Endodermal cell (in vitro differentiated cells): ENCODE measurements around the gene MRS2. TPM values are rescaled to one million over a fixed set of nuclear protein-coding genes. Genes with fewer than 3 reads are reported as not detected.

Source experiments
- DNase-seq: peaks from one replicate; pipeline ENCODE4 v3.0.0-alpha.2; 2017
- H3K27ac ChIP-seq: 2 replicates; pipeline ENCODE4 v1.5.1; 2013; ENCODE audit warnings: mild to moderate bottlenecking, low read depth, low read length, moderate library complexity
- H3K27me3 ChIP-seq: 2 replicates; pipeline ENCODE4 v1.6.1; 2013; ENCODE audit warnings: mild to moderate bottlenecking, low read length, moderate library complexity; ENCODE audit not compliant: insufficient read depth, control insufficient read depth, poor library complexity, severe bottlenecking
- H3K36me3 ChIP-seq: 2 replicates; pipeline ENCODE4 v1.7.0; 2013; ENCODE audit warnings: mild to moderate bottlenecking, low read length, moderate library complexity; ENCODE audit not compliant: control insufficient read depth, insufficient read depth
- H3K4me1 ChIP-seq: one replicate; pipeline ENCODE4 v1.7.0; 2013; ENCODE audit warnings: low read length; ENCODE audit not compliant: control insufficient read depth, insufficient read depth
- H3K4me3 ChIP-seq: 2 replicates; pipeline ENCODE4 v1.5.1; 2013; ENCODE audit warnings: mild to moderate bottlenecking, low read length, moderate library complexity
- H3K9ac ChIP-seq: 2 replicates; pipeline ENCODE4 v1.6.1; 2013; ENCODE audit warnings: mild to moderate bottlenecking, low read length, moderate library complexity; ENCODE audit not compliant: poor library complexity, severe bottlenecking; ENCODE audit errors: extremely low read depth
- H3K9me3 ChIP-seq: 2 replicates; pipeline ENCODE4 v1.6.1; 2013; ENCODE audit warnings: mild to moderate bottlenecking, low read length, moderate library complexity; ENCODE audit not compliant: control insufficient read depth
- H3K27ac Mint-ChIP-seq: 2 replicates; pipeline ENCODE4 v1.8.0; 2020; ENCODE audit warnings: mixed read lengths
- H3K27me3 Mint-ChIP-seq: 2 replicates; pipeline ENCODE4 v1.8.0; 2021; ENCODE audit warnings: mild to moderate bottlenecking, mixed read lengths; ENCODE audit not compliant: insufficient read depth
- H3K36me3 Mint-ChIP-seq: 2 replicates; pipeline ENCODE4 v1.8.0; 2020; ENCODE audit warnings: low read depth, mixed read lengths
- H3K4me1 Mint-ChIP-seq: 2 replicates; pipeline ENCODE4 v1.8.0; 2020; ENCODE audit warnings: mixed read lengths
- H3K4me3 Mint-ChIP-seq: 2 replicates; pipeline ENCODE4 v1.8.0; 2020; ENCODE audit warnings: mild to moderate bottlenecking, moderate library complexity, mixed read lengths
- H3K9me3 Mint-ChIP-seq: 2 replicates; pipeline ENCODE4 v1.8.0; 2020; ENCODE audit warnings: mild to moderate bottlenecking, mixed read lengths
- WGBS, 2 experiments: methylation state at CpG; one replicate each; pipeline versions ENCODE4 v1.1.5 to v1.1.7; 2013; ENCODE audit warnings: missing lambda C conversion rate in 2 of 2, mixed read lengths in 1 of 2; ENCODE audit not compliant: insufficient coverage in 1 of 2, insufficient read length in 1 of 2; 5-methylcytosine and 5-hydroxymethylcytosine counted together
- total RNA-seq, 2 donors: library from RNA; stranded (reverse); fragmentation: NEBNext Ultra II Directional in 1 of 2; extraction: Animal tissue kit (Norgen Biotek cat#: 25700) in 1 of 2; gene quantifications; 2 replicates in 1 of 2; 3 replicates in 1 of 2; pipeline ENCODE4 v1.2.1, GENCODE V29; 2021
- TF ChIP-seq, protein P1 (sequence below): fragments of 200-600 bp; sonication (generic); conservative IDR thresholded peaks from 2 replicates; pipeline ENCODE4 v1.5.0; 2021; ENCODE audit warnings: antibody characterized with exemption, mild to moderate bottlenecking

Gene MRS2
- total RNA-seq, 2 donors from 2014 or later = 45.4 to 51.8 TPM

- no peak overlapping the region for H3K27ac Mint-ChIP-seq
Measured at GRCh38 chr6:24355393-24355792, 47.3 kb upstream of the MRS2 start.

DNA sequence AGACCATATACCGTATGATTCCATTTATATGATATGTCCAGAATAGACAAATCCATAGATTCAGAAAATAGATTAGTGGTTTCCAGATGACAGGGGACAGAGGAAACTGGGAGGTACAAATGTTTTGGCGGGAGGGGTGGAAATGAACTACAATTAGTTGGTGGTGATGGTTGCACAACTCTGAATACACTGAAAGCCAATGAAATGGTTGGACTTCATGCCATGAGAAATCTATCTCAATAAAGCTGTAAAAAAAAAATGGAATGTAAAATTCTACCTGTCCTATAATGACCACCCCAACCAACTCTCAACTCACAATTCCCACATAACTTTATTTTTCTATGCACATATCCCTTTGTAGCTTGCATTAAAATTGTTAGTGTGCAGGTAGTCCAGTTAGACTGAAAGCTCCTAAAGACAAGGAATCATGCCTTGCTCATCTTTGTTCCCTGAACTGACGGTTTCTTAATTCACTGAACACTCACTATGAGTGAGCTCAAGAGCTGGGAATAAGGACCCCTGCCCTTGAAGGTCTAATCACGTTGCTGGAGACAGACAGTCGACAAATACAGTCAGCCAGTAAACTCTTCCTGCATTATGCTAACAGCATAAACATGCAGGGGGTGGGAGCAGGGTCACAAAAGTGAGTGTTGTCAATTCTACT is 46.3 kb upstream of the MRS2 start:
- WGBS, 2 experiments = 72 to 73% methylated on average over 4 of the region's 5 CpGs
- H3K27ac ChIP-seq = no peak overlapping the region
- peaks cover 1% of the 10 kb centered on the region for H3K4me1 Mint-ChIP-seq
- no peak overlapping the region for H3K4me3 ChIP-seq
- peaks cover 40% of the 10 kb centered on the region for H3K27me3 Mint-ChIP-seq
- peaks cover 38% of the 10 kb centered on the region for H3K27me3 ChIP-seq
- no peaks in the 10 kb centered on the region for H3K36me3 ChIP-seq
- TF ChIP-seq, protein P1, sequence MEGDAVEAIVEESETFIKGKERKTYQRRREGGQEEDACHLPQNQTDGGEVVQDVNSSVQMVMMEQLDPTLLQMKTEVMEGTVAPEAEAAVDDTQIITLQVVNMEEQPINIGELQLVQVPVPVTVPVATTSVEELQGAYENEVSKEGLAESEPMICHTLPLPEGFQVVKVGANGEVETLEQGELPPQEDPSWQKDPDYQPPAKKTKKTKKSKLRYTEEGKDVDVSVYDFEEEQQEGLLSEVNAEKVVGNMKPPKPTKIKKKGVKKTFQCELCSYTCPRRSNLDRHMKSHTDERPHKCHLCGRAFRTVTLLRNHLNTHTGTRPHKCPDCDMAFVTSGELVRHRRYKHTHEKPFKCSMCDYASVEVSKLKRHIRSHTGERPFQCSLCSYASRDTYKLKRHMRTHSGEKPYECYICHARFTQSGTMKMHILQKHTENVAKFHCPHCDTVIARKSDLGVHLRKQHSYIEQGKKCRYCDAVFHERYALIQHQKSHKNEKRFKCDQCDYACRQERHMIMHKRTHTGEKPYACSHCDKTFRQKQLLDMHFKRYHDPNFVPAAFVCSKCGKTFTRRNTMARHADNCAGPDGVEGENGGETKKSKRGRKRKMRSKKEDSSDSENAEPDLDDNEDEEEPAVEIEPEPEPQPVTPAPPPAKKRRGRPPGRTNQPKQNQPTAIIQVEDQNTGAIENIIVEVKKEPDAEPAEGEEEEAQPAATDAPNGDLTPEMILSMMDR = no peak
- H3K9me3 Mint-ChIP-seq = no peaks in the 10 kb centered on the region
- H3K9me3 ChIP-seq = no peaks in the 10 kb centered on the region
- no peak for DNase-seq
- H3K9ac ChIP-seq = no peak overlapping the region
- H3K4me3 Mint-ChIP-seq = no peak overlapping the region
- no peak overlapping the region for H3K27ac Mint-ChIP-seq
- H3K4me1 ChIP-seq = no peaks in the 10 kb centered on the region
- no peaks in the 10 kb centered on the region for H3K36me3 Mint-ChIP-seq

More at GRCh38 chr6:24355393-24355792, 47.3 kb upstream of the MRS2 start:
- no peak overlapping the region for H3K9ac ChIP-seq
- TF ChIP-seq, protein P1 = no peak
- no peak for DNase-seq
- no peak overlapping the region for H3K27ac ChIP-seq
- H3K4me1 ChIP-seq = no peaks in the 10 kb centered on the region
- H3K4me3 ChIP-seq = no peak overlapping the region
- H3K36me3 ChIP-seq = no peaks in the 10 kb centered on the region
- H3K9me3 ChIP-seq = no peaks in the 10 kb centered on the region
- Mint-ChIP-seq H3K9me3 (no peaks in the 10 kb centered on the region), H3K4me1 (peaks cover 1% of the 10 kb centered on the region), H3K27me3 (peaks cover 42% of the 10 kb centered on the region), H3K36me3 (no peaks in the 10 kb centered on the region), H3K4me3 (no peak overlapping the region)
- WGBS, 2 experiments = 81 to 87% methylated on average over 2 to 3 of the region's 4 CpGs
- peaks cover 35% of the 10 kb centered on the region for H3K27me3 ChIP-seq

DNA sequence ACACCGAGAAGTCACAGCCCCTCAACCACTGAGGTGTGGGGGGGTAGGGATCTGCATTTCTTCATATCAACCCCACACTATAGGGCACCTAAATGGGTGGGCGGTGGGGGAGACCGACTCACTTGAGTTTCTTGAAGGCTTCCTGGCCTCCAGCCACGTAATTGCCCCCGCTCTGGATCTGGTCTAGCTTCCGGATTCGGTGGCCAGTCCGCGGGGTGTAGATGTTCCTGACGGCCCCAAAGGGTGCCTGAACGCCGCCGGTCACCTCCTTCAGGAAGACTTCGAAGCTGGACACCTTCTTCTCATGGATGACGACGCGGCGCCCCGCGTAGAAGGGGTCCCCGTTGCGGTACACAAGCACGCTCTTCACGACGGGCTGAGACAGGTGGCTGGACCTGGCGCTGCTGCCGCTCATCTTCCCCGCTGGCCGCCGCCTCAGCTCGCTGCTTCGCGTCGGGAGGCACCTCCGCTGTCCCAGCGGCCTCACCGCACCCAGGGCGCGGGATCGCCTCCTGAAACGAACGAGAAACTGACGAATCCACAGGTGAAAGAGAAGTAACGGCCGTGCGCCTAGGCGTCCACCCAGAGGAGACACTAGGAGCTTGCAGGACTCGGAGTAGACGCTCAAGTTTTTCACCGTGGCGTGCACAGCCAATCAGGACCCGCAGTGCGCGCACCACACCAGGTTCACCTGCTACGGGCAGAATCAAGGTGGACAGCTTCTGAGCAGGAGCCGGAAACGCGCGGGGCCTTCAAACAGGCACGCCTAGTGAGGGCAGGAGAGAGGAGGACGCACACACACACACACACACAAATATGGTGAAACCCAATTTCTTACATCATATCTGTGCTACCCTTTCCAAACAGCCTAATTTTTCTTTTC is 45.2 kb upstream of the MRS2 start, which contains the start of gene DCDC2:
DCDC2 (minus strand) TSS at position 724 of the 883 bp plus-strand sequence; CDS start at position 415, 309 bp downstream.
- H3K27me3 Mint-ChIP-seq = peaks cover 40% of the 10 kb centered on the region
- H3K4me3 Mint-ChIP-seq = peak within 1 kb of the TSS; percentile 63
- H3K36me3 Mint-ChIP-seq = no peaks in the 10 kb centered on the region
- peaks cover 1% of the 10 kb centered on the region for H3K4me1 Mint-ChIP-seq
- Histone ChIP-seq H3K9me3 (no peaks in the 10 kb centered on the region), H3K4me3 (peak within 1 kb of the TSS; percentile 73), H3K9ac (no peak within 1 kb of the TSS), H3K4me1 (no peaks in the 10 kb centered on the region), H3K27me3 (peaks cover 38% of the 10 kb centered on the region), H3K36me3 (no peaks in the 10 kb centered on the region), H3K27ac (no peak within 1 kb of the TSS)
- TF ChIP-seq, protein P1 = no peak
- 41 to 55% methylated on average over 41 to 60 of the region's 61 CpGs for WGBS, 2 experiments
- H3K27ac Mint-ChIP-seq = no peak within 1 kb of the TSS
- H3K9me3 Mint-ChIP-seq = no peaks in the 10 kb centered on the region
- DNase-seq = peak; percentile 49
